Neural cell (in vitro differentiated cells): ENCODE results near the gene LCOR. TPM values are rescaled to one million over a fixed set of nuclear protein-coding genes. Genes with fewer than 3 reads are reported as not detected.

Experiments
- H2AFZ ChIP-seq: fragments of 200-600, 300-800 bp; sonication (generic), shearing (Covaris generic); 2 replicates; pipeline ENCODE4 v1.6.0; 2014; ENCODE audit warnings: low read depth, mild to moderate bottlenecking, antibody characterized with exemption, low read length, moderate library complexity
- H3F3A ChIP-seq: fragments of 200-600 bp; shearing (Covaris generic); 2 replicates; pipeline ENCODE4 v1.6.1; 2016; ENCODE audit warnings: mild to moderate bottlenecking, moderate library complexity, mixed read lengths, antibody characterized with exemption, low read length; ENCODE audit not compliant: insufficient read depth, poor library complexity, severe bottlenecking
- H3K27ac ChIP-seq: fragments of 200-600, 300-800 bp; sonication (generic), shearing (Covaris generic); 2 replicates; pipeline ENCODE4 v1.5.1; 2014; ENCODE audit warnings: mild to moderate bottlenecking, low read length, moderate library complexity
- H3K27me3 ChIP-seq: fragments of 300-800, 200-600 bp; sonication (generic), shearing (Covaris generic); 2 replicates; pipeline ENCODE4 v1.6.0; 2014; ENCODE audit warnings: mild to moderate bottlenecking, low read depth, low read length, moderate library complexity; ENCODE audit not compliant: insufficient read depth
- H3K36me3 ChIP-seq: fragments of 300-800, 200-600 bp; sonication (generic), shearing (Covaris generic); 2 replicates; pipeline ENCODE4 v1.5.1; 2014; ENCODE audit warnings: mild to moderate bottlenecking, antibody characterized with exemption, low read length, moderate library complexity; ENCODE audit not compliant: insufficient read depth
- H3K4me2 ChIP-seq: fragments of 300-800, 200-600 bp; sonication (generic), shearing (Covaris generic); 2 replicates; pipeline ENCODE4 v1.6.0; 2014; ENCODE audit warnings: mild to moderate bottlenecking, low read length
- H3K4me3 ChIP-seq: fragments of 300-800, 200-600 bp; sonication (generic), shearing (Covaris generic); 2 replicates; pipeline ENCODE4 v1.5.1; 2014; ENCODE audit warnings: mild to moderate bottlenecking, low read length, moderate library complexity
- H3K79me2 ChIP-seq: fragments of 200-600 bp; shearing (Covaris generic); replicated peaks from 2 replicates; pipeline ENCODE4 v1.6.0; 2014; ENCODE audit warnings: mild to moderate bottlenecking, low read length, moderate library complexity; ENCODE audit not compliant: insufficient read depth
- H3K9ac ChIP-seq: fragments of 300-800, 200-600 bp; sonication (generic), shearing (Covaris generic); 2 replicates; pipeline ENCODE4 v1.6.1; 2016; ENCODE audit warnings: mild to moderate bottlenecking, low read length, mixed read lengths
- H3K9me2 ChIP-seq: fragments of 200-600 bp; shearing (Covaris generic); 2 replicates; pipeline ENCODE4 v1.6.1; 2016; ENCODE audit warnings: mild to moderate bottlenecking, low read length, mixed read lengths; ENCODE audit not compliant: insufficient read depth
- H3K9me3 ChIP-seq: fragments of 200-600, 300-800 bp; sonication (generic), shearing (Covaris generic); 2 replicates; pipeline ENCODE4 v1.6.1; 2016; ENCODE audit warnings: mild to moderate bottlenecking, mixed run types, low read length, moderate library complexity, mixed read lengths
- H4K20me1 ChIP-seq: fragments of 200-600 bp; shearing (Covaris generic); 2 replicates; pipeline ENCODE4 v1.6.1; 2016; ENCODE audit warnings: mild to moderate bottlenecking, mixed run types; ENCODE audit not compliant: insufficient read depth
- CTCF ChIP-seq: fragments of 450-650 bp; IDR thresholded peaks from 2 replicates; pipeline ENCODE4 v1.5.1; 2014; ENCODE audit warnings: antibody characterized with exemption, mild to moderate bottlenecking, moderate library complexity; ENCODE audit not compliant: poor library complexity, severe bottlenecking
- EP300 ChIP-seq: fragments of 450-650 bp; conservative IDR thresholded peaks from 2 replicates; pipeline ENCODE4 v1.6.1; 2014; ENCODE audit warnings: antibody characterized with exemption, mild to moderate bottlenecking, moderate library complexity; ENCODE audit not compliant: poor library complexity, severe bottlenecking
- EZH2 ChIP-seq: fragments of 200-600, 300-800 bp; shearing (Covaris generic), sonication (generic); IDR thresholded peaks from 2 replicates; pipeline ENCODE4 v1.6.1; 2014; ENCODE audit warnings: antibody characterized with exemption, low read length, borderline replicate concordance, mild to moderate bottlenecking; ENCODE audit not compliant: insufficient read depth, poor library complexity, severe bottlenecking
- MXI1 ChIP-seq: fragments of 450-650 bp; conservative IDR thresholded peaks from 2 replicates; pipeline ENCODE4 v1.6.1; 2014; ENCODE audit warnings: antibody characterized with exemption, mild to moderate bottlenecking; ENCODE audit not compliant: poor library complexity, severe bottlenecking
- POLR2AphosphoS5 ChIP-seq: IDR thresholded peaks from 2 replicates; pipeline ENCODE4 v1.6.1; 2012
- RAD21 ChIP-seq: fragments of 450-650 bp; conservative IDR thresholded peaks from 2 replicates; pipeline ENCODE4 v1.6.1; 2014; ENCODE audit warnings: antibody characterized with exemption, mild to moderate bottlenecking, moderate library complexity
- REST ChIP-seq: IDR thresholded peaks from 2 replicates; pipeline ENCODE4 v1.6.1; 2012; ENCODE audit warnings: borderline replicate concordance
- SMC3 ChIP-seq: fragments of 450-650 bp; conservative IDR thresholded peaks from 2 replicates; pipeline ENCODE4 v1.6.1; 2014; ENCODE audit warnings: antibody characterized with exemption, mild to moderate bottlenecking, moderate library complexity; ENCODE audit not compliant: poor library complexity
- TAF1 ChIP-seq: IDR thresholded peaks from 2 replicates; pipeline ENCODE4 v1.6.1; 2012; ENCODE audit warnings: low read depth
- polyA plus RNA-seq: library from polyadenylated mRNA; depleted of rRNA; stranded (reverse); fragments of >200 nt; gene quantifications from 2 replicates; pipeline ENCODE4 v1.2.3, GENCODE V29; 2014

Gene LCOR
- polyA plus RNA-seq, 1 donor from 2014 or later = 61.1 TPM

GRCh38 chr10:96896884-96897589 lies 64.9 kb downstream of the LCOR start:
- no peak overlapping the region for H3K9ac ChIP-seq
- H2AFZ ChIP-seq = no peak overlapping the region
- TF ChIP-seq TAF1 = no peak
- no peak for TF ChIP-seq CTCF
- no peak for TF ChIP-seq SMC3
- TF ChIP-seq MXI1 = no peak
- H3K4me3 ChIP-seq = no peak overlapping the region
- H3K4me2 ChIP-seq = no peak overlapping the region
- H3K27me3 ChIP-seq = no peaks in the 10 kb centered on the region
- H3K9me3 ChIP-seq = peaks cover under 1% of the 10 kb centered on the region
- H3K27ac ChIP-seq = no peak overlapping the region
- no peaks in the 10 kb centered on the region for H3F3A ChIP-seq
- H3K79me2 ChIP-seq = peaks cover 83% of the 10 kb centered on the region
- H4K20me1 ChIP-seq = no peaks in the 10 kb centered on the region
- H3K36me3 ChIP-seq = no peaks in the 10 kb centered on the region
- H3K9me2 ChIP-seq = no peaks in the 10 kb centered on the region

GRCh38 chr10:96902117-96902516 lies 70.0 kb downstream of the LCOR start:
- no peaks in the 10 kb centered on the region for H3K27me3 ChIP-seq
- no peaks in the 10 kb centered on the region for H3K9me3 ChIP-seq
- H2AFZ ChIP-seq = no peak overlapping the region
- H3K36me3 ChIP-seq = no peaks in the 10 kb centered on the region
- H4K20me1 ChIP-seq = peaks cover 5% of the 10 kb centered on the region
- no peaks in the 10 kb centered on the region for H3F3A ChIP-seq
- H3K27ac ChIP-seq = no peak overlapping the region
- no peak overlapping the region for H3K4me2 ChIP-seq
- H3K4me3 ChIP-seq = no peak overlapping the region
- H3K9ac ChIP-seq = no peak overlapping the region
- TF ChIP-seq POLR2AphosphoS5 (no peak), RAD21 (no peak), TAF1 (no peak), EP300 (no peak)
- no peaks in the 10 kb centered on the region for H3K9me2 ChIP-seq
- H3K79me2 ChIP-seq = peaks cover 88% of the 10 kb centered on the region

GRCh38 chr10:96902731-96903358 lies 70.7 kb downstream of the LCOR start:
- no peak overlapping the region for H3K4me2 ChIP-seq
- no peak overlapping the region for H3K4me3 ChIP-seq
- no peaks in the 10 kb centered on the region for H3K9me2 ChIP-seq
- no peaks in the 10 kb centered on the region for H3F3A ChIP-seq
- peaks cover 5% of the 10 kb centered on the region for H4K20me1 ChIP-seq
- H3K36me3 ChIP-seq = no peaks in the 10 kb centered on the region
- no peak overlapping the region for H3K27ac ChIP-seq
- H3K27me3 ChIP-seq = no peaks in the 10 kb centered on the region
- peaks cover 84% of the 10 kb centered on the region for H3K79me2 ChIP-seq
- no peak overlapping the region for H2AFZ ChIP-seq
- no peak for TF ChIP-seq EZH2
- no peak for TF ChIP-seq CTCF
- TF ChIP-seq TAF1 = no peak
- TF ChIP-seq EP300 = no peak
- no peak for TF ChIP-seq RAD21
- TF ChIP-seq SMC3 = no peak
- no peak for TF ChIP-seq MXI1
- no peak for TF ChIP-seq POLR2AphosphoS5
- TF ChIP-seq REST = no peak
- no peak overlapping the region for H3K9ac ChIP-seq
- H3K9me3 ChIP-seq = no peaks in the 10 kb centered on the region
